HL-60 (cell line): ENCODE results near the gene ADAT3.
A peak's percentile ranks its signal among the peaks of the same experiment; 100 is the strongest.

Experiments
- DNase-seq, 2 experiments: peaks; one replicate each; pipeline ENCODE4 v3.0.0-alpha.2; 2010 to 2020; ENCODE audit warnings: low read depth in 1 of 2, low spot score in 1 of 2
- H3K27ac ChIP-seq: fragments of 250-450 bp; sonication (Bioruptor Pico); replicated peaks from 2 replicates; pipeline ENCODE4 v1.5.1; 2020; ENCODE audit warnings: mild to moderate bottlenecking, moderate library complexity
- H3K27me3 ChIP-seq: fragments of 250-450 bp; sonication (Bioruptor Pico); 2 replicates; pipeline ENCODE4 v1.5.1; 2021; ENCODE audit warnings: mild to moderate bottlenecking, moderate library complexity; ENCODE audit not compliant: insufficient read depth, poor library complexity, severe bottlenecking
- H3K4me3 ChIP-seq: replicated peaks from 2 replicates; pipeline ENCODE4 v1.5.1; 2011; ENCODE audit warnings: mild to moderate bottlenecking, control low read depth, low read length; ENCODE audit not compliant: insufficient read depth
- CTCF ChIP-seq: IDR thresholded peaks from one replicate; pipeline ENCODE4 v1.5.1; 2011; ENCODE audit warnings: low read length, control low read depth, inconsistent platforms; ENCODE audit not compliant: insufficient read depth
- GABPA ChIP-seq: IDR thresholded peaks from 2 replicates; pipeline ENCODE4 v1.6.1; 2012; ENCODE audit warnings: low read depth
- POLR2AphosphoS5 ChIP-seq: IDR thresholded peaks from 2 replicates; pipeline ENCODE4 v1.6.1; 2012; ENCODE audit warnings: low read depth
- REST ChIP-seq: IDR thresholded peaks from 2 replicates; pipeline ENCODE4 v1.6.1; 2012; ENCODE audit warnings: low read depth; ENCODE audit not compliant: insufficient replicate concordance
- SPI1 ChIP-seq: IDR thresholded peaks from 2 replicates; pipeline ENCODE4 v1.6.1; 2012; ENCODE audit warnings: low read depth, mild to moderate bottlenecking, borderline replicate concordance

The ADAT3 gene

GRCh38 chr19:1901940-1902404, 3.2 kb upstream of the ADAT3 start:
- Histone ChIP-seq H3K27ac (peak overlapping the region; percentile 75), H3K27me3 (no peaks in the 10 kb centered on the region), H3K4me3 (no peak overlapping the region)
- TF ChIP-seq POLR2AphosphoS5 (peak; percentile 41; the same call in 1 of the 2 replicates), SPI1 (peak; percentile 70), GABPA (no peak)
- peak; percentile 78 to 89 for DNase-seq

GRCh38 chr19:1902923-1903322, 2.3 kb upstream of the ADAT3 start:
- Histone ChIP-seq H3K4me3 (no peak overlapping the region), H3K27ac (no peak overlapping the region; the same call in 1 of the 2 replicates), H3K27me3 (no peaks in the 10 kb centered on the region)
- no peak for DNase-seq
- TF ChIP-seq REST = no peak
- no peak for TF ChIP-seq GABPA
- TF ChIP-seq CTCF = no peak
- TF ChIP-seq SPI1 = no peak
- TF ChIP-seq POLR2AphosphoS5 = no peak

GRCh38 chr19:1904860-1905109, 414 bp upstream of the ADAT3 start:
- DNase-seq = no peak
- Histone ChIP-seq H3K27me3 (no peaks in the 10 kb centered on the region), H3K27ac (peak overlapping the region; percentile 79), H3K4me3 (peak overlapping the region; percentile 14)
- TF ChIP-seq CTCF (no peak), REST (no peak), POLR2AphosphoS5 (no peak), GABPA (no peak), SPI1 (no peak)

DNA sequence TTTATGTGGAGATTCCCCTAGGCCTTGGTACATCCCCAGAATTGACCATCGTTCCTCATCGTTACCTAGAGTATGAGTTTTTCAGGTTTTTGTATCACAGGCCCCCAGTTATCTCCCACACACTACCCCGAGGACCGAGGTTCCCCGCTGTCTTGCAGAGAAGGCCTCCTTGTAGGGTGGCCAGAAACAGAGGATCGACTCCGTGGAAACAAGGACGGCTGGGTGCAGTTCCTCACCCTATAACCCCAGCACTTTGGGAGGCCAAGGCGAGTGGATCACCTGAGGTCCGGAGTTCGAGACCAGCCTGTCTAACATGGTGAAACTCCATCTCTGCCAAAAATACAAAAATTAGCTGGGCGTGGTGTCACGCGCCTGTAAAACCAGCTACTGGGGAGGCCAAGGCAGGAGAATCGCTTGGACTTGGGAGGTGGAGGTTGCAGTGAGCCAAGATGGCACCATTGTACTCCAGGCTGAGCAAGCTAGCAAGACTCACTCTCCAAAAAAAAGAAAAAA, 720 bp downstream of the ADAT3 start:
- Histone ChIP-seq H3K27ac (peak overlapping the region; percentile 79), H3K27me3 (no peaks in the 10 kb centered on the region), H3K4me3 (peak overlapping the region; percentile 65)
- no peak for TF ChIP-seq REST
- no peak for TF ChIP-seq GABPA
- no peak for TF ChIP-seq SPI1
- TF ChIP-seq POLR2AphosphoS5 = no peak
- TF ChIP-seq CTCF = no peak
- no peak for DNase-seq
